Measurements from ENCODE around the gene SCYGR8. TPM values are rescaled to one million over a fixed set of nuclear protein-coding genes. Genes with fewer than 3 reads are reported as not detected.

The SCYGR8 gene
- total RNA-seq, 1 experiment from 2014 or later, result not detected

GRCh38 chr2:227696990-227697679 lies 48.6 kb upstream of the SCYGR8 start:
- Histone ChIP-seq H2AFZ (ENCODE audit: low read depth, low read length, poor library complexity, severe bottlenecking) (no peak overlapping the region), H4K20me1 (ENCODE audit: insufficient read depth) (no peaks in the 10 kb centered on the region), H3K27me3 (ENCODE audit: insufficient read depth, low read length) (0 out of 2 replicates have a peak, but pooled peaks cover 4% of the 10 kb centered on the region), H3K4me1 (ENCODE audit: control insufficient read depth in 1 of 2, insufficient read depth in 2 of 2, low read length in 2 of 2) (no peaks in the 10 kb centered on the region), H3K9ac (ENCODE audit: low read length) (no peak overlapping the region), H3K9me2 (ENCODE audit: insufficient read depth) (0 out of 2 replicates have a peak, but pooled peaks cover 2% of the 10 kb centered on the region), H3K9me3 (ENCODE audit: control insufficient read depth in 1 of 2, insufficient read depth in 1 of 2, low read depth in 1 of 2, low read length in 2 of 2) (no peaks in the 10 kb centered on the region), H3K4me3 (replicated peaks in 1 of 2; ENCODE audit: low read depth in 1 of 2, low read length in 2 of 2) (no peak overlapping the region), H3K36me3 (ENCODE audit: control insufficient read depth in 1 of 2, insufficient read depth in 2 of 2, low read length in 2 of 2) (no peaks in the 10 kb centered on the region), H3K27ac (ENCODE audit: low read depth, low read length) (no peak overlapping the region), H3K4me2 (ENCODE audit: low read length) (no peak overlapping the region), H3K79me2 (ENCODE audit: insufficient read depth, low read length) (no peaks in the 10 kb centered on the region)
- no TSS peak for BruUV-seq (replicated peaks)
- POLR2A ChIA-PET, result no interaction called here
- CTCF ChIA-PET, result no interaction called here
- no peak for ATAC-seq
- intact Hi-C loops (cut with micrococcal nuclease), result no loop called here
- no peak for TF ChIP-seq EZH2 (IDR thresholded peaks at IDR 0.05)
- RAD21 ChIA-PET (ENCODE audit: low non-redundant PET in 1 of 2, low total read pairs in 2 of 2, uncharacterized antibody in 2 of 2, unreplicated experiment in 2 of 2), result no interaction called here
- DNase-seq (ENCODE audit: low read depth, low spot score), result no peak

- H3K9ac ChIP-seq (ENCODE audit: low read length), result no peak overlapping the region
- CTCF ChIA-PET, result no interaction called here
- H3K4me2 ChIP-seq (ENCODE audit: low read length), result no peak overlapping the region
Measured at GRCh38 chr2:227701556-227701955, 44.1 kb upstream of the SCYGR8 start.

More at GRCh38 chr2:227701556-227701955, 44.1 kb upstream of the SCYGR8 start:
- Histone ChIP-seq H3K36me3 (ENCODE audit: control insufficient read depth in 1 of 2, insufficient read depth in 2 of 2, low read length in 2 of 2) (no peaks in the 10 kb centered on the region), H3K27ac (ENCODE audit: low read depth, low read length) (no peak overlapping the region), H2AFZ (ENCODE audit: low read depth, low read length, poor library complexity, severe bottlenecking) (no peak overlapping the region), H3K9me3 (ENCODE audit: control insufficient read depth in 1 of 2, insufficient read depth in 1 of 2, low read depth in 1 of 2, low read length in 2 of 2) (no peaks in the 10 kb centered on the region), H4K20me1 (ENCODE audit: insufficient read depth) (no peaks in the 10 kb centered on the region), H3K9me2 (ENCODE audit: insufficient read depth) (no peaks in the 10 kb centered on the region), H3K4me1 (ENCODE audit: control insufficient read depth in 1 of 2, insufficient read depth in 2 of 2, low read length in 2 of 2) (no peaks in the 10 kb centered on the region), H3K4me3 (replicated peaks in 1 of 2; ENCODE audit: low read depth in 1 of 2, low read length in 2 of 2) (no peak overlapping the region), H3K27me3 (ENCODE audit: insufficient read depth, low read length) (no peaks in the 10 kb centered on the region), H3K79me2 (ENCODE audit: insufficient read depth, low read length) (no peaks in the 10 kb centered on the region)
- no peak for ATAC-seq
- DNase-seq (ENCODE audit: low read depth, low spot score), result no peak
- BruUV-seq (replicated peaks), result no TSS peak
- ChIA-PET RAD21 (ENCODE audit: low non-redundant PET in 1 of 2, low total read pairs in 2 of 2, uncharacterized antibody in 2 of 2, unreplicated experiment in 2 of 2) (no interaction called here), POLR2A (no interaction called here)
- TF ChIP-seq REST (IDR thresholded peaks at IDR 0.05; ENCODE audit: low read depth), result no peak
- no peak for TF ChIP-seq EZH2 (IDR thresholded peaks at IDR 0.05)
- TF ChIP-seq ZNF274 (IDR thresholded peaks at IDR 0.05; ENCODE audit: low read depth, low read length), result no peak
- TF ChIP-seq CBX3 (IDR thresholded peaks at IDR 0.05; ENCODE audit: low read depth), result no peak
- no peak for TF ChIP-seq POLR2A (IDR thresholded peaks at IDR 0.05; ENCODE audit: borderline replicate concordance, extremely low read depth, insufficient read depth, insufficient read length)
- no peak for TF ChIP-seq ELF1 (IDR thresholded peaks at IDR 0.05; ENCODE audit: borderline replicate concordance, low read depth)
- no peak for TF ChIP-seq SRF (IDR thresholded peaks at IDR 0.05; ENCODE audit: low read depth)
- no peak for TF ChIP-seq EGR1 (IDR thresholded peaks at IDR 0.05; ENCODE audit: low read depth)
- no peak for TF ChIP-seq CEBPB (IDR thresholded peaks at IDR 0.05; ENCODE audit: low read depth)
- intact Hi-C loops (cut with micrococcal nuclease), result no loop called here

Measured in HCT116 (cell line).